ENCODE measurements around the gene NVL.
"Not testable (repeated sequence)": the region's sequence is repeated elsewhere in the genome, so short reads cannot be mapped to it uniquely, and the experiment has no call there.

GRCh38 chr1:224352436-224353085 is 22.6 kb upstream of the NVL start:
- TF ChIP-seq POLR2AphosphoS5 (IDR thresholded peaks at IDR 0.05; ENCODE audit: insufficient read depth, low read depth, low read length); CTCF (IDR thresholded peaks at IDR 0.05; ENCODE audit: extremely low read depth in 1 of 2, insufficient read depth in 1 of 2, low read depth in 1 of 2, low read length in 2 of 2); POLR2A (IDR thresholded peaks at IDR 0.05; ENCODE audit: low read depth, low read length); MAX (IDR thresholded peaks at IDR 0.05; ENCODE audit: insufficient read depth, insufficient read length); MYC (IDR thresholded peaks at IDR 0.05; ENCODE audit: low read depth, low read length): not testable (repeated sequence)

Measured in endothelial cell of umbilical vein (primary cell).